GM19035 (cell line): ENCODE results near the gene C10orf90.

ENCODE experiments used
- ATAC-seq: cut with Tn5 transposase; IDR thresholded peaks from one replicate; pipeline ENCODE4 v1.9.1; 2021; ENCODE audit not compliant: unreplicated experiment

Gene C10orf90

DNA sequence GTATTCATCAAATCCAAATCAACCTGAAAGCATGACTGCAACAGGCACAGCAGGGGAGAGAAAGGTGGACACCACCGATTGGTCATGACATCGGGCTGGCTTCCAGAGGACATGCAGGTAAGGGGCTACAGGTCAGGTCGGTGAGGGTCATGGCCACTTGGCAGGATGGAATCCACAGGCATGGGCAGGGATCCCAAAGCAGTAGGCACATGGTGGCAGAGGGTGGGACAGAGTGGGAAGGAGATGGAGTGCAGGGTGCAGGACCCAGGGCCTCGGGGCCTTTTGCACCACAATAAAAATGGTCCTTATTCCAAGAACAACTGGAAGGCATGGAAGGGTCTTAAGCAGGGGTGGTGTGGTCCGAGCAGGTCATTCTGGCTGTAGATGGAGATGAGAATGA is 33.0 kb downstream of the C10orf90 start:
- no peak for ATAC-seq

DNA sequence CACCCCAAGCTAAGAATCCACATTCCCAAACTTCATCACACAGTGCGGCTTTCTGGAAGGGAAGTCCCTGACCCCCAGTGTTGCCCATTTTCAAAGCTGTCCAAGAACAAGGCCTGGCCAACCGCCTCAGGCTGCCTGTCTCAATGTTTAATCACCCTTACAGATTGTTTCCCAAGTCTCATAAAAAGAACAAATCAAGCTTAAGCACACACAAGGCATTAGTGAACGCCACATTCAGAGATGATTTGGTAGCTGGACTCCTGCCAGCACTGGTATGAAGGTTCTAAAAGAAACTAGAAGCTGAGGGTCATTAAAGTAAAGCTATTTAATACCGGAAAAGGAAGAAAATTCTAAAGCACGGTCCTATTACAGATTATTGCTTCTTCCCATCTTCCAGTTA is 35.6 kb downstream of the C10orf90 start:
- no peak for ATAC-seq

DNA sequence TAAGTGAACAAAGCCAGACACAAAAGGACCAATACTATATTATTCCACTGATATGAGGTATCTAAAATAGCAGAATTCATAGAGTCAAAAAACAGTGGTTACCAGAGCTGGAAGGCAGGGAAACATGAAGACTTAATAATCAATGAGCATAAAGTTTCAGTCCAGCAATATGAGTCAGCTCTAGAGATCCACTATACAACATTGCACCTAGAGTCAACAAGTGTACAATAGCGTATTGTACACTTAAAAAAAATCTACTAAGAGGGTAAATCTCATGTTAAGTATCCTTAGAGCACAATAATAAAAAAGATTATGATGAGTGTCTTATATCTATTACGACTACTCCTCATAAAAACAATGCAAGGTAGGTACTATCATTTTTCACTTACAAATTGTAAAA is 36.1 kb downstream of the C10orf90 start:
- ATAC-seq = no peak

DNA sequence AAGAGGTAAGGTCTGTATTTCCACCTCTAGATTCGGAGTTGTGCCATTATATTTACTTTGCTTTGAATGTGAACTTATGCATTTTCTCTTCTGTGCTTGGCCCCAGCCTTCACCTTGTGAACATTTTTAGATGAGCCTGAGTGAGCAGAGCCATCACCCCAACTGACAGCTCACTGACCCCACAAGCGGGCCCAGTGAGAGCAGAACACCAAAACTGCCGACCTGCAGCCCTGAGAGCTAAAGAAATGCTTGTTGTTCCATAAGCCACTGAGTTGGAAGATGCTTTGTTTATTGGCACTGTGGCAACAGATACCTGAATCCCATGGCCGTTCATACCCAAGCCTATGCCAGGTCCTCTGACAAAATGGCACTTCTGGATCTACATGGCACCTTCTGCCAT is 37.8 kb downstream of the C10orf90 start:
- ATAC-seq = no peak

DNA sequence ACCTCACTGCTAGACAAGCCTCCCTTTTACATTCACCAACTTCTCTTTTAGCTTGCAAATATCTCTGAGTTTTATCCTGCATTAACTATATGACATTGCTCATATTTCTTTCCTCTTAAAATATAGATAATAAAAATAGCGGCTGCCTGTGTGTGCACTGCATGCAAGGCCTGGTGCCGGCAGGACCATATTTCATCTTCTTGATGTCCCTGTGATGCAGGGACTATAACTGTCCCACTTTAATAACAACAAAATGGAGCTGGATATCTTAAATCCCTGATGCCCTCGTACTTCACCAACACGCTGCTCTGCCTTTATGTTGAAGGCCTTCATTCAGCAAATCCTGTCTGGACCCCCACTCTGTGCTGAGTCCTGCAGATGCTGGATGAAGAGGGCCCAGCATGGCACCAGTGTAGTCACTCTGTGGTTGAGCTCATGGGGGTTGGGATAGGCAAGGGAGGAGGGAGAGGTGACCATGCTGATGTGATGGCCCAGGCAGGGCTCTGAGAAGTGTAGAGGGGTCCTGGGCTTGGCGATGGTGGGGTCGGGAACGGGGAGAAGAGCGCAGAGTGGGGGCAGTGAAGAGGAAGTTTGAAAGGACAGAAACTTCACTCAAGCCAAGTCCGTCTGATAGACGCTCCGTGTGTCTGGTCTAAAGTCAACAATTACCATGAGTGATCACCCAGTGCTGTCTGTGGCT is 40.4 kb downstream of the C10orf90 start:
- no peak for ATAC-seq

DNA sequence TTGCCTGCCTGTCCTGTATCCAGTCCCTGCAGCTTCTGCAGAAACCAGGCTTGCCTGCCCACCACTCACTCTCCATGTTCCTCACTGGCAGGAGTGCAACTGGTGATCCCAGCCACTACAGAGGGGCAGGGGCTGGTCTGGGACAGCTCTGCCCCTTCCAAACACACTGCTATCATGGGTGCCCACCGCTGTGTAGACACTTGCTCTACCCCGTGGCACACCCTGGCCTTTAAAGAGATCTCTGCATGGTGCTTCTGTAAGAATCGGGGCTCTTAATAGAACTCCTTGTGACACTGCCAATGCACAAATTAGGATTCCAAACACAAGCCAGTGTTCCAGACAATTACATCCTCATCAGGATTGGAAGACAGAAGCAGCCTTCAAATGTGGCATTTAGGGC is 41.7 kb downstream of the C10orf90 start:
- no peak for ATAC-seq

DNA sequence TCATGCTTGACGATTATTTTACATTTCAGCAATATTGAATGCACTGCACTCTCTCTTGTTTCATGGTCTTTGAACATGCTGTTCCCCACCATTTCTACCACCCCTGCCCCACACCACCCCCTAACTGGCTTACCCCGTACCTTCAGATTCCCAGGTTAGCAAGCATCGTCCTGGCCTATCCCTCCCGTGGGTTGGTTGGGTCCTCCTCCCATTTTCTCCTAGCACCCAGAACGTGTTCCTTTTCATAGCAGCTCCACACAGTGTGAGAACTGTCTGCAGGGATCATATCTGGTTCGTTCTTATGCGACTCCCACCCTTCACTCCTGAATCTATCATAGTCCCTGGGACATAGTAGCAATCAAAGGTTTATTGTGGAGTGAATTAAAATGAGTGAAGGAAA is 48.6 kb downstream of the C10orf90 start:
- ATAC-seq = no peak

DNA sequence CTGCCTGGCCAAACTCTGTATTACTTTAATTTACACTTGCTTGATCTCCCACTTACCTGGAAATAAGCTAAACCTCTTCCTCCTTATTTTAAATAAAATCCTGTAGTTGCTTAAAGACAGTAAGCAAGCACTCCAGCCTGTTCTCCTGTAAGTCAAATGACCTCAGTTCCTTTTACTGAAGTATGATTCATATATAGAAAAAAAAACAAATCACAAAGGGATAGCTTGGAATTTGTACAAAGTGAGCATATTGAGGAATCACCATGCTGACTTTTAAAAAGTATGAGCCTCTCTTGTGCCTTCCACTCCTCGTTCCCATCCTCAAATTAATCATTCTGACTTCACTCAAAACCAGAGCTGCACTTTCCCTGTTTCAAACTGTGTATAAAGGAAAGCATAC is 52.0 kb downstream of the C10orf90 start:
- ATAC-seq = no peak

DNA sequence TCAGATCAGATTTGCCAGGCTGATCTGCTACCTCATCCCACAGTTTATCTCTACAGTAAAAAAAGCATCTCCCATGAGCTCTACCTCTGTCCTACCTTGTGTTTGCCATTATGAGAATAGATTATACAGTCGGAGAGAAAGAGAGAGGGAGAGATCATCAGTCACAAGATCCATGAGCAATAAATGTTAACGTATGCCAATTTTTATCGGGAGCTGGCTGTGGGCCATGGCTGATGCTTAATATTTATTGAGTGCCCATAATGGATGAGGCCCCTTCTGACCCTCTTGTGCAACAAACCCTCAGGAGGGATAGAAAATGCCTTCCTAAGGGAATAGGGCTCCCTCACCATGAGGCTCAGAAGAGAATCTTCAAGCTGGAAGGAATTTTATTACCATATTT is 52.8 kb downstream of the C10orf90 start:
- no peak for ATAC-seq

DNA sequence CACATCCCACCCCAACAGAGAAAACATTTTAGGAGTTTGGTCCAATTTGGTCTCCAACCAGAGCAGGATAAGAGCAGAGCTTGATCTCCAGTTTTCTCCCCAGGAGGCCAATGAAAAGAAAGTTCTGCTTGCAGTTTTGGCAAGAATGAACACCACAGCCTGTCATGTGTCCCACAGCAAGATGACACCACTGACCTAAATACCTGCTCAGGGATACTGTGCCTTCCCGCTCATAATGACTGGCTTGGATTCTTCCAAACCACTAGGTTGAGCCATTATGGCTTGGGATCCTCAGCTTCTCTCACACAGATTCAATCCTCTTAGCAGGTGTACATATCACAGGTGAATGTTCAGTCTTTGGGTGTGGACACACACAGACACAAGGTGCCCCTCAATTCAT is 53.3 kb downstream of the C10orf90 start:
- ATAC-seq = no peak

DNA sequence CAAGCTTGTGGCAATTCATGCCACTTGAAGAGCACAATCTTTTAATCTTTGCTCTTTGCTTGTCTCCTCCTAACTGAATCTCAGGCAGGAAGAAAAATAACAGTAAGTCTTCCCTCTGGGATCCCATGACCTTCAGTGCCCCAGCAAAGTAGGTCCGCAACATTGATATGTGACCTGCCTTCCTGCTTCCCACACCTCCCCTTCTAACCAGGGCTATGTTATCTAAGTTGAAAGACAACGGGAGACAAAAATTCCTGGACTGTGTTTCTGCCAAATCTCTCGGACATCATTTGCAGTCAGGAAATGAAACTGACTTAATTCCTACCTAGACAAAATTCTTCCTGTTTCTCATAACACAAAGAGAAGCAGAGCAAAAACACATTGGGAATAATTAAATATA is 53.8 kb downstream of the C10orf90 start:
- no peak for ATAC-seq

DNA sequence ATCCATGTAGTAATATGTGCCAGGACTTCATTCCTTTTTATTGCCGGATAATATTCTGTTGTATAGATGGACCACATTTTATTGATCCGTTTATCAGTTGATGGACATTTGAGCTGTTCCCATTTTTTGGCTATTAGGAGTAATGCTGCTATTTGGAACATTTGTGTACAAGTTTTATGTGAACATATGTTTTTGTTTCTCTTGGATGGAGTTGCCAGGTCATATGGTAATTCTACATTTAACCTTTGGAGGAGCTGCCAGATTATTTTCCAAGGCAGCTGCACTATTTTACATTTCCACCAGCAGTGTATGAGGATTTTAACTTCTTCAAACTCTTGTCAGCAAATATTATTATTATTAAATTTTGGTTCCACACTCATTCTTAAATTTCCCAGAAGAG is 59.2 kb downstream of the C10orf90 start:
- ATAC-seq = no peak

DNA sequence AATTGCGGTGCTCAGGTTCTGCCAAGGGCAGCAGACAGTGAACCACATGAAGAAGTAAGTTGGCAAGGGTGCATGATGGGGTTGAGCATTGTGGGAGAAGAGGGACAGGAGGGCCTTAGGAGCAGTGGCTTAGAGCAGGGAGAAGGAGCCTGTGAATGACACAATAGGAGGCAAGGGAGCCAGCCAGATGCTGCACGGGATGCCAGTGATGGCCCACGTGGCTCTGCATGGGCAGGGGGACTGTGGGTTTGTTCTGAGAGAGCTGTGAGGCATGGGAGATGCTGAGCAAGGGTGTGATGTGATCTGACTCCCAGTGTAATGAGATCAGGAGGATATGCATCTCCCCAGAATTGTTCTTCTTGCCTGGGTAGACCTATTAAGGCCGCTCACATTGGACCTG is 60.9 kb downstream of the C10orf90 start:
- ATAC-seq = no peak

DNA sequence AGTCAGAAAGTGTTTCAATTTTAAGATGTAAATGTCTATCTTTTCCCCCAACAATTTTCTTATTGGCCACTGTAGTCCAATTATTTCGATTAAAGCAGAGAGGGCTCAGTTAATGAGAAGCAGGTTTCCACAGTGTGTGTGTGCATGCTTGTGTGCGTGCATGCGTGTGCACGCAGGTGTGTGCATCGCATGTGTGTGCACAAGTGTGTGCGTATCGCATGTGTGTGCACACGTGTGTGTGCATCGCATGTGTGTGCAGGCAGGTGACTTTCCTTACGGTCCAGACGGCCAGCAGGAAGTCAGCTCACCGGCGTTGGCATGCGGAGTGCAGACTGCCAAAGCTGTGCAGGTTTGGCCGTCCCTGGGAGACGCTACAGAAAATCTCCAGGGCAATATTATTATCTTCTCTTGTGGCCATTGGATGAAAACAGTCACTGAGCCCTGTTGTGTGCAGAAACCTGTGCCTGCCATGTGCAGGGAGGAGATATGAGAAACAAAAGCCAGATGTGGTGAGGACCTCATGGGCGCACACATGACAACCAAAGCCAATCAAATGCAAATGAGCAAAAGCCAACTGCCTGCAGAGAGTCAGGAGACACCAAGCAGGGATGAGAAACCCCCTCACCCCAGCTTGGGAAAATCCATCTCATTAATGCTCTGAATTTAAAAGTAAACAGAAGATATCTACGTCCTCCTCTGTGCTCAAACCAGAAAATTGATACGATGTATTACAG is 70.4 kb downstream of the C10orf90 start:
- ATAC-seq = no peak

DNA sequence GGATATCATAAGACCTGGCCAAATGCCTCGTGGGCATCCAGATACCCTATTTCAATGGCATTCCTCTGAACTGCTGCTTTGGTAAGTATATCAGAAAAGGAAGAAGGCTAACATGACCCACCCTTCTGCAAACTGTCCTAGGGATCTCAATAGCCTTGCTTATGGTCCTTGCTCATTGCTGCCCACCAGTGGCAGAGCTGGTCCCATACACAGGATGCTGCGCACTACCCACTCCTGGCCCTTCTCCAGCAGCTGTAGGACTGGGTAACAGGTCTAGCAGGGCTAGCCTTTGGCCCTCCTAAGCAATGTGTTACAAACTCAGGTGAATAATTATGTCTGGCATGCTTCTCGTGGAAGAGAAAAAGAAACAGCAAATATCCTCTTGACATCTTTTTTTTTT is 72.5 kb downstream of the C10orf90 start:
- peak; percentile 63 for ATAC-seq

DNA sequence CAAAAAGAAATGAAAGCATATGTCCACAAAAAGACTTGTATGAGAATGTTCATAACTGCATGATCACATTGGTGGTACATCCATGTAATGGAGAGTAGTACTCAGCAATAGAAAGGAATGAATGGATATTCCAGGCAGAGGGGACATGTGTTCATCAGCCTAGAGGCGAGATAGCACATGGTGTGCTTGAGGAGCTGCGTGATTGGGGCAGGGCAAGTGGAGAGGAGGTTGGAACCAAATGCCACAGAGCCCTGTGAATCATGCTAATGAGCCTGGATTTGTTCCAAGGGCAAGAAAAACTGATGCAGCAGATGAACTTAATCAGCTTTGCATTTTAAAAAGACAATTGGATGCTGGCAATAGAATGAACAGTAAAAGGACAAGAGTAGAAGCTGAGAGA is 73.3 kb downstream of the C10orf90 start:
- no peak for ATAC-seq

DNA sequence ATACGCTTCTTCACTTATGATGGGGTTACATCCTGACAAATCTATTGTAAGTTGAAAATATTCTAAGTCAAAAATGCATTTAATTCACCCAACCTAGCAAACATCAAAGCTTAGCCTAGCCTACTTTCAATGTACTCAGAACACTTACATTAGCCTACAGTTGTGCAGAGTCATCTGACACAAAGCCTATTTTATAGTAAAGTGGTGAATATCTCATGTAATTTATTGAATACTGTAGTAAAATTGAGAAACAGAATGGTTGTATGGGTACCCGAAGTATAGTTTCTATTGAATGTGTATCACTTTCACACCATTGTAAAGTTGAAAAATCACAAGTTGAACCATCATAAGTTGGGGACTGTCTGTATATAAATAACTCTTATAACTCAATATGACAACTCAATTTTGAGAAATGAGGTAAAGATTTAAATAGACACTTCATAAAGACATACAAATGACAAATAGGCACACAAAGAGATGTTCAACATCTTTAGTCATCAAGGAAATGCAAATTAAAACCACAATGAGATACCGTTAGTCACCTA is 73.9 kb downstream of the C10orf90 start:
- ATAC-seq = no peak

DNA sequence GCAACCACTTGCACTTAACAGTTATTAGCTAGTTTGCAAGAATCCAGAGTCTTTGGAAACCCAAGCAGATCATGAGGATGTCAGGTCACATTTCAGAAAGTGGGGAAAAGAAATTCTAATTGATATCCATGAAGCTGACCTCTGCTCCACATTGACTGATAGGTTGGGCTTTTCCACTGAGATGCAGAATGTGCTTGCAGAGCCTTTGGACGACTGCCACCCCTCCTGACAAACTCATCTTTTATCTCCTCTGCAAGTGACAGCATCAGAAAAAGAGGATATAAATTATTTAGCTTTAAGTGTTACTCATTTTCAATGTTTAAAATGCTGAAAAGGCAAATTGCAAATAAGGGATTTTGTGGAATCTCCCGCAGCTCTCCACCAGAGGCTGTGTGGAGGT is 75.3 kb downstream of the C10orf90 start:
- ATAC-seq = no peak

DNA sequence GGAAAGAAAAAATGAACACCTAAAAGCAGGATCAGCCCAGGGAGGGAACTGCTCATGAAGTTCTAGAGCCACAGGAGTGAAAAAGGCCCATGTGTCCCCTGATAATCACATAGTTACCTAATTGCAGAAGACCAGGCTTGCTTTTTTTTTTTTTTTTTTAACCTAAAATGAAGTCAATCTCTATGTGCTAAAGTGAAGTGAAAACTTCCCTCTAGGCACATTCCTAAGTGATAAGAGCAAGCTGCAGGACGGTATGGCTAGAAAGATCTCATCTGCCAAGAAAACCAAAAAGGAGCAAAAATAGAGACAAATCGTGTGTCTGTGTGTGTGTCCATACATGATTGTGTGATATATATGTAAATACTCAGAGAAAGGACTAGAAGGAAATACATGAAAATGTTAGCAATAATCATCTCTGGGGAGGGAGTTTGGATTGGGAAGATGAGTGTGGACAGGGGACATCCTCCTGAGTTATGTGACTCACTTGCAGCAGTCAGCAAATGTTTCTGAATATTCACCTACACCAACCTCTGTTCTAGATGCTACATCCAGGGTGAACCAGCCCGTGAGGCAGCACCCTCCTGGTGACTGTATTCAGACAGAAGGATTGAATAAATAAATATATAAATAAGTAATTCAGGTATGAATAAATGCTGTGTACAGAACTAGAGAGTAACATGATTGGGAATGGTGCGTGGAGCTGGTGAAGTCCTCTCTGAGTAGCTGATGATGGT is 76.4 kb downstream of the C10orf90 start:
- no peak for ATAC-seq

DNA sequence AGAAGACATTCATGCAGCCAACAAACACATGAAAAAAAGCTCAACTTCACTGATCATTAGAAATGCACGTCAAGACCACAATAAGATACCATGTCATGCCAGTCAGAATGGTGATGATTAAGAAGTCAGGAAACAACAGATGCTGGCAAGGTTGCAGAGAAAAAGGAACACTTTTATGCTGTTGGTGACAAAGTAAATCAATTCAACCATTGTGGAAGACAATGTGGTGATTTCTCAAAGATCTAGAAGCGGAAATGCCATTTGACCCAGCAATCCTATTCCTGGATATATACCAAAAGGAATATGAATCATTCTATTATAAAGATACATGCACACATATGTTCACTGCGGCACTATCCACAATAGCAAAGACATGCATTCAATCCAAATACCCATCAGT is 77.6 kb downstream of the C10orf90 start:
- no peak for ATAC-seq

DNA sequence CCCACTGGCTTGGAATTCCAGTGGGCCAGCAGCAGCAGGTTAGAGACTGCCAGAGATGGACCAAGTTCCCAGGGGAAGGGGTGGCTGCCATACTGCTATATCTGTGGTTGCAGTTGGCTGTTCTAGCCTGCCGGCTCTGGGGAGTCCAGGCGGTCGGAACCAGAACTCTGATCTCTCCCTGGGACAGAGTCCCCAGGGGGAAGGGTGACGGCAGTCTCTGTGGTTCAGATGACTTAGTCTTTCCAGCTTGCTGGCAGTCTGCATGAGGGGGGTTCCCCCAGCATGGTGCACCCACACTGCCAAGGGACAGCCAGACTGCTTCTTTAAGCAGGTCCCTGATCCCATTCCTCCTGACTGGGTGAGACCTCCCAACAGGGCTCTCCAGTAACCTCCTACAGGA is 82.5 kb downstream of the C10orf90 start:
- no peak for ATAC-seq

DNA sequence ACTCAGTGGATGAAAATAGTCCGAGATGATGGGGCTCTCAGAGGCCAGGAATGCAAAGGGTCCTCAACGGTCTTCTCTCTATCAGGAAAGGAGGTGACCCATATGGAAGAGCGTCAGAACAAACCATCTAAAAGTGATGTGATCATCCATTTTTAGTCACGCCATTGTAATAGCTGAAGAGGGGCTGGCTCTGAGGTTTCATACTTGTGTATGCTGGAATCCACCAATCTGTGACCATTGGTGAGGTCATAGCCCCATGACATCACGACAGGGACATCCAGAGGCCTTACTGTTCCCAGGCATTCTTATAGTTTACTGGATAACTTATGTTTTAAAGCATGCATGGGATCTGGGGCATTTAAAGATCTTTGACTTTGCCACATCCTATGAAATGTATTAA is 83.6 kb downstream of the C10orf90 start:
- no peak for ATAC-seq
